K562 (cell line): Measurements from ENCODE around the gene UVRAG. TPM values are rescaled to one million over a fixed set of nuclear protein-coding genes. Genes with fewer than 3 reads are reported as not detected.

Experiments used
- ATAC-seq: fragments of 200-7000 bp; cut with Tn5 transposase; 3 replicates; pipeline ENCODE4 v1.9.1; 2020; ENCODE audit warnings: moderate library complexity
- BruUV-seq: library from RNA; stranded (reverse); fragments of 400-500 nt; replicated peaks from 2 replicates; lab custom pipeline; 2021; lab: Mats Ljungman, UMichigan
- CTCF ChIA-PET: fragments of 300-600 bp; formaldehyde crosslinking; extraction: SDS; loops from one replicate; lab custom pipeline; 2021; ENCODE audit warnings: low intra/inter-chr PET ratio; lab: Yijun Ruan, JAX
- POLR2A ChIA-PET: fragments of 300-600, 350-650 bp; sonication (Branson Sonifier 250); formaldehyde crosslinking; extraction: SDS; loops from one replicate; lab custom pipeline; 2021; ENCODE audit warnings: antibody characterized with exemption, inconsistent platforms; lab: Yijun Ruan, JAX
- DNase-seq, 4 experiments: peaks; one replicate each; pipeline versions ENCODE4 v3.0.0 to v3.0.0-alpha.2; 2011 to 2018; ENCODE audit warnings: low spot score in 3 of 4, mixed read lengths in 3 of 4; ENCODE audit errors: extremely low read depth in 1 of 4
- FAIRE-seq: peaks from 2 replicates; lab custom pipeline; 2011; peaks lifted over from hg19 to GRCh38; lab: Jason Lieb, UNC
- H2AFZ ChIP-seq: 2 replicates; pipeline ENCODE4 v1.6.0; 2011; ENCODE audit warnings: low read depth, low read length, control low read depth, inconsistent platforms
- H3K27ac ChIP-seq: fragments of 200-600 bp; 3 replicates; pipeline ENCODE4 v1.8.0; 2011; ENCODE audit warnings: low read depth, mild to moderate bottlenecking, control low read depth, inconsistent platforms, low read length, moderate library complexity, mixed read lengths; ENCODE audit errors: extremely low read depth
- H3K27me3 ChIP-seq, 2 experiments: fragments of 300-600 bp in 1 of 2; 2 replicates in 1 of 2; 3 replicates in 1 of 2; pipeline versions ENCODE4 v1.6.0 to v1.8.0; 2011; ENCODE audit warnings: inconsistent platforms in 2 of 2, low read length in 2 of 2, mild to moderate bottlenecking in 1 of 2, mixed read lengths in 1 of 2, moderate library complexity in 1 of 2; ENCODE audit not compliant: control insufficient read depth in 2 of 2, insufficient read depth in 2 of 2
- H3K36me3 ChIP-seq: fragments of 300-600 bp; 3 replicates; pipeline ENCODE4 v1.8.0; 2011; ENCODE audit warnings: mild to moderate bottlenecking, low read length, inconsistent platforms; ENCODE audit not compliant: control insufficient read depth, insufficient read depth
- H3K4me1 ChIP-seq, 2 experiments: fragments of 200-600 bp in 1 of 2; replicated peaks in 1 of 2; 2 replicates in 1 of 2; 3 replicates in 1 of 2; pipeline versions ENCODE4 v1.5.1 to v1.8.0; 2011; ENCODE audit warnings: inconsistent platforms in 2 of 2, low read length in 2 of 2, mild to moderate bottlenecking in 1 of 2, mixed read lengths in 1 of 2, moderate library complexity in 1 of 2; ENCODE audit not compliant: control insufficient read depth in 2 of 2, insufficient read depth in 2 of 2
- H3K4me2 ChIP-seq: 2 replicates; pipeline ENCODE4 v1.6.1; 2011; ENCODE audit warnings: low read length, control low read depth, inconsistent platforms, mixed read lengths; ENCODE audit not compliant: insufficient read depth
- H3K4me3 ChIP-seq: fragments of 200-600 bp; sonication (generic), shearing (Covaris generic); 2 replicates; pipeline ENCODE4 v1.5.1; 2016; ENCODE audit warnings: control low read depth, inconsistent platforms
- H3K79me2 ChIP-seq: fragments of 200-600 bp; 3 replicates; pipeline ENCODE4 v1.8.0; 2011; ENCODE audit warnings: low read length, inconsistent platforms; ENCODE audit not compliant: control insufficient read depth, insufficient read depth
- H3K9ac ChIP-seq, 2 experiments: 2 replicates each; pipeline versions ENCODE4 v1.6.0 to v1.6.1; 2011; ENCODE audit warnings: low read depth in 2 of 2, low read length in 2 of 2, control low read depth in 1 of 2, inconsistent platforms in 1 of 2, mild to moderate bottlenecking in 1 of 2, mixed read lengths in 1 of 2; ENCODE audit not compliant: insufficient read depth in 1 of 2
- H3K9me1 ChIP-seq: one replicate; pipeline ENCODE4 v1.6.0; 2011; ENCODE audit warnings: inconsistent platforms, mild to moderate bottlenecking, low read length, moderate library complexity; ENCODE audit not compliant: control insufficient read depth, insufficient read depth
- H3K9me3 ChIP-seq: replicated peaks from 2 replicates; pipeline ENCODE4 v1.5.1; 2011; ENCODE audit warnings: low read depth, low read length, inconsistent platforms; ENCODE audit not compliant: control insufficient read depth, insufficient read depth
- H4K20me1 ChIP-seq: replicated peaks from 2 replicates; pipeline ENCODE4 v1.6.1; 2011; ENCODE audit warnings: low read length, inconsistent platforms, mixed read lengths; ENCODE audit not compliant: control insufficient read depth, insufficient read depth
- CBX3 ChIP-seq, 2 experiments: IDR thresholded peaks; 1 replicate in 1 of 2; 2 replicates in 1 of 2; pipeline ENCODE4 v1.6.1; 2012; ENCODE audit warnings: inconsistent platforms in 2 of 2, low read length in 2 of 2, borderline replicate concordance in 1 of 2, control low read depth in 1 of 2
- FOXJ2 ChIP-seq: fragments of 200-800 bp; sonication (Bioruptor generic); IDR thresholded peaks from 2 replicates; pipeline ENCODE4 v1.6.1; 2016; ENCODE audit warnings: missing genetic modification characterization, missing compliant biosample characterization
- HDAC2 ChIP-seq: fragments of 450-650 bp; IDR thresholded peaks from 2 replicates; pipeline ENCODE4 v1.6.1; 2016; ENCODE audit warnings: mild to moderate bottlenecking
- NCOA1 ChIP-seq: fragments of 450-650 bp; IDR thresholded peaks from 2 replicates; pipeline ENCODE4 v1.6.1; 2016; ENCODE audit warnings: low read depth
- NFXL1 ChIP-seq: fragments of 450-650 bp; formaldehyde crosslinking; IDR thresholded peaks from 2 replicates; pipeline ENCODE4 v1.4.0; 2021; ENCODE audit warnings: mild to moderate bottlenecking
- NR2C2 ChIP-seq, 2 experiments: fragments of 200-800 bp in 1 of 2; sonication (Bioruptor generic) in 1 of 2; sonication (generic) in 1 of 2; formaldehyde crosslinking in 1 of 2; IDR thresholded peaks; 2 replicates each; pipeline versions ENCODE4 v1.6.1 to v1.8.0; 2016 to 2022; ENCODE audit warnings: mild to moderate bottlenecking in 1 of 2, missing compliant biosample characterization in 1 of 2, missing genetic modification characterization in 1 of 2, missing genetic modification reagents in 1 of 2
- POLR2AphosphoS2 ChIP-seq: IDR thresholded peaks from 2 replicates; pipeline ENCODE4 v1.6.1; 2012; ENCODE audit warnings: low read length, improper control_type of control experiment
- PTBP1 ChIP-seq: fragments of 200-400 bp; formaldehyde crosslinking; IDR thresholded peaks from 2 replicates; pipeline ENCODE4 v1.6.1; 2017; ENCODE audit warnings: low read depth, low read length
- SP2 ChIP-seq: IDR thresholded peaks from 2 replicates; pipeline ENCODE4 v1.6.1; 2011; ENCODE audit warnings: mild to moderate bottlenecking, low read depth, low read length, moderate library complexity; ENCODE audit not compliant: poor library complexity, severe bottlenecking; ENCODE audit errors: extremely low read depth
- STAT5A ChIP-seq: IDR thresholded peaks from 2 replicates; pipeline ENCODE4 v1.6.1; 2012; ENCODE audit warnings: low read length, inconsistent platforms, borderline replicate concordance
- XRCC5 ChIP-seq: fragments of 200-400 bp; formaldehyde crosslinking; IDR thresholded peaks from 2 replicates; pipeline ENCODE4 v1.6.1; 2017; ENCODE audit warnings: low read depth, mild to moderate bottlenecking, low read length
- ZBTB7A ChIP-seq: IDR thresholded peaks from 2 replicates; pipeline ENCODE4 v1.6.1; 2011; ENCODE audit warnings: low read depth, mild to moderate bottlenecking, low read length, moderate library complexity, borderline replicate concordance; ENCODE audit not compliant: control insufficient read depth
- ZNF175 ChIP-seq: fragments of 200-800 bp; sonication (Bioruptor generic); IDR thresholded peaks from 2 replicates; pipeline ENCODE4 v1.6.1; 2016; ENCODE audit warnings: low read depth, mild to moderate bottlenecking, missing genetic modification characterization, missing compliant biosample characterization
- ZNF707 ChIP-seq: fragments of 250-450 bp; sonication (Bioruptor Pico); conservative IDR thresholded peaks from 2 replicates; pipeline ENCODE4 v1.8.0; 2022; ENCODE audit warnings: inconsistent platforms, mild to moderate bottlenecking, moderate library complexity
- ZNF717 ChIP-seq: fragments of 250-450 bp; sonication (Bioruptor Pico); IDR thresholded peaks from 2 replicates; pipeline ENCODE4 v1.5.0; 2021
- ZNF79 ChIP-seq: fragments of 250-450 bp; sonication (Bioruptor Pico); IDR thresholded peaks from 2 replicates; pipeline ENCODE4 v1.4.0; 2020; ENCODE audit warnings: low read depth, mild to moderate bottlenecking, moderate library complexity
- WGBS: fragments of 100-300 bp; shearing (Covaris generic); methylation state at CpG from one replicate; pipeline ENCODE4 v1.1.6; 2016; ENCODE audit warnings: low coverage, mixed read lengths; ENCODE audit not compliant: insufficient coverage; ENCODE audit errors: missing lambda C conversion rate; 5-methylcytosine and 5-hydroxymethylcytosine counted together
- in situ Hi-C: fragments of 300-500 bp; cut with MboI; formaldehyde crosslinking; loops from 4 replicates; pipeline ENCODE4 v1.15.0; 2018; ENCODE audit warnings: inconsistent platforms, mixed read lengths
- intact Hi-C: fragments of 100-400 bp; cut with micrococcal nuclease; formaldehyde crosslinking; loops from 2 replicates; pipeline ENCODE4 v1.14.2; 2022
- polyA plus RNA-seq, 8 experiments: library from polyadenylated mRNA; depleted of rRNA in 4 of 8; stranded (reverse) in 5 of 8; unstranded in 3 of 8; fragments of >200 nt; fragmentation: Nextera tagmentation in 2 of 8; fragmentation: Illumina TruSeq in 1 of 8; extraction: Ambion mirVana in 2 of 8; extraction: Trizol in 1 of 8; gene quantifications; 2 replicates each; pipeline versions ENCODE4 v1.2.1 to v1.2.3, GENCODE V29; 2011 to 2014; ENCODE audit warnings: inconsistent platforms in 1 of 8, missing spikeins in 1 of 8
- total RNA-seq, 7 experiments: library from RNA; depleted of rRNA in 6 of 7; stranded (reverse); fragments of >200 nt in 6 of 7; fragmentation: Illumina TruSeq in 2 of 7; extraction: Trizol in 2 of 7; gene quantifications; 2 replicates each; pipeline versions ENCODE4 v1.2.1 to v1.2.3, GENCODE V29; 2011 to 2021; ENCODE audit warnings: low replicate concordance in 1 of 7
- TF ChIP-seq, protein P1 (sequence below): fragments of 450-650 bp; formaldehyde crosslinking; IDR thresholded peaks from 2 replicates; pipeline ENCODE4 v1.4.0; 2020; ENCODE audit warnings: mild to moderate bottlenecking, moderate library complexity

Gene UVRAG
- total and polyA plus RNA-seq, 9 of the 15 experiments (the other 6 are each of a cell fraction or from before 2014, with no cell fraction given) = 3.1 to 17.8 (median 12.4) TPM

GRCh38 chr11:76134239-76134638, 319.2 kb downstream of the UVRAG start:
- intact Hi-C loops (no loop called here), in situ Hi-C loops (no loop called here)
- H4K20me1 ChIP-seq = no peaks in the 10 kb centered on the region
- no peak overlapping the region for H2AFZ ChIP-seq
- H3K27ac ChIP-seq = no peak overlapping the region
- ChIA-PET CTCF (no interaction called here), POLR2A (interaction anchor here (0.7 to 1.4 kb wide), 3 partner anchors 10 to 13 kb away, joined by 3 read pairs; no protein-coding TSS in a partner anchor)
- H3K4me3 ChIP-seq = no peak overlapping the region
- ATAC-seq (no peak), FAIRE-seq (no peak), DNase-seq (no peak)
- H3K4me2 ChIP-seq = no peak overlapping the region
- BruUV-seq = no TSS peak
- WGBS = 58% methylated on average over 2 of the region's 3 CpGs
- no peaks in the 10 kb centered on the region for H3K27me3 ChIP-seq
- no peaks in the 10 kb centered on the region; a peak in 1 of 5 replicates for H3K4me1 ChIP-seq
- H3K36me3 ChIP-seq = no peaks in the 10 kb centered on the region
- H3K9ac ChIP-seq = no peak overlapping the region
- H3K79me2 ChIP-seq = no peaks in the 10 kb centered on the region
- H3K9me3 ChIP-seq = no peaks in the 10 kb centered on the region
- TF ChIP-seq ZNF79 (CRISPR knock-in tag) (no peak), NR2C2 (CRISPR knock-in tag; IDR thresholded peaks at IDR 0.05) (no peak), NR2C2 (tag; IDR thresholded peaks at IDR 0.05) (no peak), SP2 (no peak), POLR2AphosphoS2 (no peak), FOXJ2 (tag) (no peak), NCOA1 (no peak), HDAC2 (no peak), STAT5A (no peak), XRCC5 (no peak), ZNF707 (CRISPR knock-in tag) (no peak), ZBTB7A (no peak), ZNF717 (no peak), PTBP1 (no peak), CBX3 (IDR thresholded peaks at IDR 0.05; ENCODE audit: borderline replicate concordance in 1 of 2, low read length in 2 of 2) (no peak), NFXL1 (no peak), ZNF175 (CRISPR knock-in tag) (no peak)
- TF ChIP-seq, protein P1, sequence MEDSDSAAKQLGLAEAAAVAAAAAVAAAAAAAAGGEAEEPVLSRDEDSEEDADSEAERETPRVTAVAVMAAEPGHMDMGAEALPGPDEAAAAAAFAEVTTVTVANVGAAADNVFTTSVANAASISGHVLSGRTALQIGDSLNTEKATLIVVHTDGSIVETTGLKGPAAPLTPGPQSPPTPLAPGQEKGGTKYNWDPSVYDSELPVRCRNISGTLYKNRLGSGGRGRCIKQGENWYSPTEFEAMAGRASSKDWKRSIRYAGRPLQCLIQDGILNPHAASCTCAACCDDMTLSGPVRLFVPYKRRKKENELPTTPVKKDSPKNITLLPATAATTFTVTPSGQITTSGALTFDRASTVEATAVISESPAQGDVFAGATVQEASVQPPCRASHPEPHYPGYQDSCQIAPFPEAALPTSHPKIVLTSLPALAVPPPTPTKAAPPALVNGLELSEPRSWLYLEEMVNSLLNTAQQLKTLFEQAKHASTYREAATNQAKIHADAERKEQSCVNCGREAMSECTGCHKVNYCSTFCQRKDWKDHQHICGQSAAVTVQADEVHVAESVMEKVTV (CRISPR knock-in tag) = no peak
- H3K9me1 ChIP-seq = no peaks in the 10 kb centered on the region
